NK-92 (cell line): ENCODE results near the gene ATP1A3.
"Not testable (repeated sequence)": the region's sequence is repeated elsewhere in the genome, so short reads cannot be mapped to it uniquely, and the experiment has no call there.

ENCODE experiments used
- DNase-seq: peaks from one replicate; lab custom pipeline; 2025; ENCODE audit not compliant: unreplicated experiment; lab: John Stamatoyannopoulos, UW

The ATP1A3 gene

DNA sequence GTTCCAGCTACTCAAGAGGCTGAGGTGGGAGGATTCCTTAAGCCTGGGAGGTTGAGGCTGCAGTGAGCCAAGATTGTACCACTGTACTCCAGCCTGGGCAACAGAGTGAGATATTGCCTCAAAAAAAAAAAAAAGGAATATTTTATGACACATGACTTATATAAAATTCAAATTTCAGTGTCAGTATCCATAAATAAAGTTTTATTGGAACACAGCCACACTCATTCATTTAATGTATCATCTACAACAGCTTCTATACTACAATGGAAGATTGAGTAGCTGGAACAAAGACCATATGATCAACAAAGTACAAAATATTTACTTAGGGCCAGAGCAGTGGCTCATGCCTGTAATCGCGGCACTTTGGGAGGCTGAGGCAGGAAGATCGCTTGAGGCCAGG is 18.7 kb upstream of the ATP1A3 start:
- DNase-seq: not testable (repeated sequence)

GRCh38 chr19:42010245-42011126 is 16.5 kb upstream of the ATP1A3 start:
- DNase-seq: no peak

GRCh38 chr19:42006569-42006968 is 12.5 kb upstream of the ATP1A3 start:
- no peak for DNase-seq

DNA sequence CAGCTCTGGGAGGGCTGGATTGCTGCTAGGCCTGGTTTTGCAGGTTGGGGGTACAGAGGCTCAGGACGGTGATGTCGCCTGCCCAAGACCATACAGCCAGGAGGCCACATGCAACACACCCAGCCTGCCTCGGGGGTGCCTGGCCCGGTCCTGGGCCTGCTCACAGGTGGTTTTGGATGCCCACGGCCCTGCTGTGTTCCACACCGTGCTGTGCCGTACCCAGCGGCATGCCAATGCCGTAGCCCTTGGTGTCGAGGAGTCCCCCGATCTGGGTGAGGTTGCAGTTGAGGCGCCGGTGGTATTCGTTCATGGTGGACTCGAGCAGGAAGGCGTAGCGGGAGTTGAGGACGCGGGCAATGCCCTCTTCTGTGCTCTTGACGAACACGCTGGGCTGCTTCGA is 11.5 kb upstream of the ATP1A3 start:
- DNase-seq: no peak

DNA sequence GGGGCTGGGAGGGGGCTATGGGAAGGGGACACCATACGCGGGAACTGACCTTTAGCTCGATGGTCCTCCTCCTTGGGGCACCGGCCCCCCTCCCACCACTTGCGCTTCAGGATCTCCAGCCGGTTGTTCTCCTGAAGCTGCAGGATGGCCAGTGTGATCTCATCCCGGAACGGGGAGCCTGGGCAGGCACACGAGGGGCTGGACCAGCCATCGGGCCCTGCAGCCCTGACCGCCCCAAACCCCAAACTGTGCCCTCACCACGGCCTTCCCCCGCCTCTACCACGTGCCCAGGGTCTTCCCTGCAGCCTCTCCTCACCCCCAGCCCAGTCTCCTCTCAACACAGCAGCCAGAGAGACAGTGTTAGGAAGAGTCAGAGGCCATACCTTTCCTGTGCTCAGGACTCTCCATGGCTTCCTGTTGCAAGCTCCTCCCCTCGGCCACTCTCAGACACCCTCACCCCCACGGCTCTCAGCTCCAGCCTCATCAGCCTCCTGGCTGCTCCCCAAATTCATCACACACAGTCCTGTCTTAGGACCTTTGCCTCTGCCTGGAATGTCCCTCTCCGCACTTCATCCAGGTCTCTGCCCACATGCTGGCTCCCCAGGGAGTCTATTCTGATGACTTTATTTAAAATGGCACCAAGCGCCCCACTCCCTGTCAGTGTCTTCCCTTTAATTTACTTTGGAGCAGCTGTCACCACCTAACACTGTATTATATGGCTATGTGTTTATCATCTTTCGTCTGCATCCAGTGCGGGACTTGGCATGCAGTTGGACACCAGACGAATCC is 9.7 kb upstream of the ATP1A3 start:
- DNase-seq: no peak

DNA sequence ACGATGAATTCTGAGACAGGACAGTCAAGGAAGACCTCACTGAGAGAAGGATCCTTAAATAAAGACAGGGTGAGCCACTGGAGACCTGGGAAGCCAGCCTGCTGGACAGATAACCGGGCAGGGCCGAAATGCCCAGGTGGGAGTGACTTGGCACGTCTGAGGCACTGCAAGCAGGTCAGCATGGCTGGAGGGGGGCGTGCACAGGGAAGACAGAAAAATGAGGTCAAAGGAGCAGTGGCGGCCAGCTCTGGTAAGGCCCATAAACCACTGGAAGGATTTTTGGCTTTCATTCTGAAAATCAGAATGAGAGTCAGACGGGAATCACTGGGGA is 5.8 kb upstream of the ATP1A3 start:
- DNase-seq: no peak

DNA sequence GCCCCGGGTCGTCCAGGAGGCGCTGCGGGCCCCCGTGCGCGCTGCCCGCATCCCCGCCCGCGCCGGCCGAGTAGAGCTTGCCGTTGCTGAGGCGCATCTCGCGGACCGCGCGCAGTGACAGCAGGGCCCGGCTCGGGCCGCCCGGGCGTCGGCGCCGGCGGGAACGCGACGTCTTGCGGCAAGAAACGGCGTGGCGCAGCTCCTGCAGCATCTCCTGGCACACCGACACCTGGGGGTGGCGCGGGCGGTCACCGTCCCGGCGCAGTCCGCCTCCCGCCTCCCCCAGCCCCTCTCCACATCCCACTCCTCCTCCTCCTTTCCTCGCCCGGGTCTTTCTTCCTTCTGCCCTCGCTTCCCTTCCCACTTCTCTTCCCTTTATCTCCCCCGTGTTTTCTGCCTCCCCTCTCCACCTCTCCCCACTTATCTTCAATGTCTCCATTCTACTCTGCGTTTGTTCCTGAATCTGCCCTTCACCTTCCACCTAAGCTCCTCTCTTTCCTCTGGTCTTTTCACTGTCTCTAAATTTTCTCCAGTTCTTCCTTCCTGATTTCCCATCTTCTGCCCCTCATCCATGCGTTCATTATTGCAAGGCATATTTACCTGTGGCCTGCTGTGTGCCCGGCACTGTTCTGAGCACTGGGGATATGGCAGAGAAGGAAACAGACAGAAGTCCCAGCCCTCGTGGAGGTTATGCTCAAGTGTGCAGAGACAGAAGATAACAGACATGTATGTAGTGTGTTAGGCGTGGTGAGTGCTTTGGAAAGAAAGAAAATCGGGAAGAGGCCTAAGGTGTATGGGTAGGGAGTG is 5.2 kb upstream of the ATP1A3 start:
- no peak for DNase-seq

DNA sequence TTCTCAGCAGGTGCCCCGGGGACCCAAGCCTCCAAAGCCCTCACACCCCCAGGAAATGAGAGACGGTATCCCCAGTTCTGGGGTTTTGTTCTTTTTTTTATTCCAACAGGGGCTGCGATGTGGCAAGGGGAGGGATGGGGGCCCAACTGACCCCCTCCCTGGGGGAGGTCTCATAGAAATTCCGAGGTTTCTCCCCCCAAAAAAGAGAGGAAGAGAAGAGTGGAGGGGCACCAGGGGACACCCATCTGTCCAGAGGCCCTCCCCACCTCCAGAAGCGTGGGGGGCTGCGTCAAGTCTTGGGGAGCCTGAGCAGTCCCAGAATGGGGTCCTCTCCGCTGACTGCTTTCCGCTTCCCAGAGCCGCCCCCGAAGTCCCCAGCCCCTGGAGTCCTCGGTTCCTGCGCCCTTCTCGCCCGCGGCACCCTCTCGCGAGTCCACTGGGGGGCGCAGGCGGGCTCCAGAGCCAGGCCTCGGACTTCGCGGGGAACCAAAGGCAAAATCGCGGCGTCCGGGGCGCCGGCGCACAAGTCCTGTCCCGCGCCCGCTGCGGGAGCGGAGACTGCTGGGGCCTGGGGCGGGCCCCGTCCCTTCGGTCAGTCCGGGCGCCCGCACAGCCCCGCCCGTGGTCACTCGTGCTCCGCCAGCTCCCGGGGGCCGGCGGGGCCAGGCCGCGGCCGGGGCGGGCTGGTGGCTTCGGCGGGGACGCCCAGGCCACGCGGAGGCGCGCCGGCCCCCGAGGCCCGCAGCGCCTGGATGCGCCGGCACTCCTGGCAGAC is 4.4 kb upstream of the ATP1A3 start:
- no peak for DNase-seq

- no peak for DNase-seq
Observed at GRCh38 chr19:41997851-41998229, 3.8 kb upstream of the ATP1A3 start.

- DNase-seq: no peak
Observed at GRCh38 chr19:41997121-41997850, 3.3 kb upstream of the ATP1A3 start.

GRCh38 chr19:41995959-41996797 is 2.1 kb upstream of the ATP1A3 start:
- DNase-seq: no peak

GRCh38 chr19:41994994-41995958 is 1.2 kb upstream of the ATP1A3 start:
- DNase-seq: no peak

DNA sequence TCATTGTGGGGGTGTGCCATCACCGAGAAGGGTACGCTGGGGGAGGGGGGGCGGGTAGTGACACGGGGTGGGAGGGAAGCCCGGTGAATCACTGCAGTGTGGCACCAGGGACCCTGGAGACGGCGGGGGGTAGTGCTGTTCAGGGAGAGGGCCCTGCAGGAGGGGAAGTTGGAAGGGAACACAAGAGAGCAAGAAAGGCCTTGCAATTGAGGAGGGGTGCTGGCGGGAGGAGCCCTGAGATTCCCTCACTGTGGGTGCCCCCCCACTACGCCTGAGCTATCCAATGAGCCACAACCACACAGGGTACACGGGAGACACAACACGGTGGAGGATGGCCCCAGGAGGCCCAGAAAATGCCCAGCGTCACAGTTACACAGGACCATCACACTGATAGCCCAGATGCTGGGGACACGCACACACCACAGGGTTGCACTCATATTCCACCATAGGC is 516 bp upstream of the ATP1A3 start:
- no peak for DNase-seq

DNA sequence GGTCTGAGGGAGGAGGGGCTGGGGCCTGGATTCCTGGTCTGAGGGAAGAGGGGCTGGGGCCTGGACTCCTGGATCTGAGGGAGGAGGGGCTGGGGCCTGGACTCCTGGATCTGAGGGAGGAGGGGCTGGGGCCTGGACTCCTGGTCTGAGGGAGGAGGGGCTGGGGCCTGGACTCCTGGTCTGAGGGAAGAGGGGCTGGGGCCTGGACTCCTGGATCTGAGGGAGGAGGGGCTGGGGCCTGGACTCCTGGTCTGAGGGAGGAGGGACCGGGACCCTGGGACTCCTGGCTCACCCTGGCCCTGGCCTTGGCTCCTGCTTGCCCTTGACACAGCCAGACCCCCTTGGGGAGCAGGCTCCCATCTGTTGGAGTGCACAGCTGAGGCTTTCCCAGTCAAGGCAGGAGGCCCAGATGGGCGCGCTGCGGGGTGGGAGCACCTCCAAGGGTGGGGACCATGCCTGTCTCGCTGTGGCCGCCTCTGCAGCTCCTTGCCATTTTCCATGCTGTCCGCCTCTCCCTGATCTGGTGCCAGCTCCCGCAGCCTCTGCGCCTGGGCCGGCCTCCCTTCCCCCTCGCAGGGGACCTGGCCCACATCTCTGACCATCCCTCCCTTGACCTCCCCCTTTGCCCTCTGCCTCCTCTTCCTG is 2.0 kb downstream of the ATP1A3 start:
- DNase-seq: not testable (repeated sequence)

GRCh38 chr19:41991025-41991424 is 3.0 kb downstream of the ATP1A3 start:
- DNase-seq: no peak

GRCh38 chr19:41990615-41991014 is 3.4 kb downstream of the ATP1A3 start:
- DNase-seq: no peak

- DNase-seq: no peak
Observed at GRCh38 chr19:41990028-41990427, 4.0 kb downstream of the ATP1A3 start.

- DNase-seq: no peak
Observed at GRCh38 chr19:41988947-41989346, 5.1 kb downstream of the ATP1A3 start.
